ENCODE measurements around the gene SSTR3. TPM values are rescaled to one million over a fixed set of nuclear protein-coding genes. Genes with fewer than 3 reads are reported as not detected.

Gene SSTR3
- total RNA-seq, 4 donors from 2014 or later, result 0.16 to 0.41 TPM; not detected in 2

DNA sequence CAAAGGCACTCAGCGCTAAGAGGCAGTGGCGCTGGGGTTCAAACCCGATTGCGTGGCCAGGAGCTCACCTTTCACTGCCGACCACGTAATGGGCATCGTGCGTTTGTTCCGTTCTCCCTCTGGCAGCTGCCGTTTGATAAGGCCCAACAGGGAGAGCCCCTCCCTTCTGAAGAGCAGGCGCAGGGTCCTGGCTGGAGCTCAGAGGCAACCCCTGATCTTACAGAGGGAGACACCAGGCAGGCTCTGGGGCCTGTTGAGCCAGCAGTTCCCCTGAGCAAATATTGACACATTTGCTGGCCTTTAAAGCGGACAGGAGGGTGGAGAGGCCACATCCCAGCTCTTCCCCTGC, 12.5 kb downstream of the SSTR3 start:
- WGBS, 2 donors (ENCODE audit: low coverage in 1 of 2), result 21% methylated on average over 12 of the region's 12 CpGs; no CpG with 5 or more reads in 1 of the 2 donors
- H3K4me3 ChIP-seq, result peak overlapping the region in 3 of 4 donors; percentile 20 to 66 (median 47)
- no peaks in the 10 kb centered on the region for H3K27me3 ChIP-seq
- intact Hi-C loops (cut with DNase I; ENCODE audit: low total_unique reads) (loop anchor here (10.0 kb wide), 1 partner anchor 435 kb away; no protein-coding TSS in a partner anchor), in situ Hi-C loops (cut with MboI; ENCODE audit: low pct_ligation_motif_present in 1 of 4, low pct_unique_long_range_greater_than_20kb in 1 of 4, low sequenced_read_pairs in 3 of 4) (loop anchor here in 2 of 4 donors (10.0 to 25.0 kb wide), 2 partner anchors 125 to 412 kb away; partner anchors contain the start of gene IFT27 (in 1 of the 2))
- no peaks in the 10 kb centered on the region for H3K36me3 ChIP-seq
- peaks cover 21 to 34% (median 31%) of the 10 kb centered on the region in 4 donors for H3K4me1 ChIP-seq
- no peak for DNase-seq
- H3K9me3 ChIP-seq, result no peaks in the 10 kb centered on the region
- H3K27ac ChIP-seq, result peak overlapping the region; percentile 94 to 100 (median 96)
- TF ChIP-seq POLR2AphosphoS5 (IDR thresholded peaks at IDR 0.05), result no peak
- TF ChIP-seq, protein P1, sequence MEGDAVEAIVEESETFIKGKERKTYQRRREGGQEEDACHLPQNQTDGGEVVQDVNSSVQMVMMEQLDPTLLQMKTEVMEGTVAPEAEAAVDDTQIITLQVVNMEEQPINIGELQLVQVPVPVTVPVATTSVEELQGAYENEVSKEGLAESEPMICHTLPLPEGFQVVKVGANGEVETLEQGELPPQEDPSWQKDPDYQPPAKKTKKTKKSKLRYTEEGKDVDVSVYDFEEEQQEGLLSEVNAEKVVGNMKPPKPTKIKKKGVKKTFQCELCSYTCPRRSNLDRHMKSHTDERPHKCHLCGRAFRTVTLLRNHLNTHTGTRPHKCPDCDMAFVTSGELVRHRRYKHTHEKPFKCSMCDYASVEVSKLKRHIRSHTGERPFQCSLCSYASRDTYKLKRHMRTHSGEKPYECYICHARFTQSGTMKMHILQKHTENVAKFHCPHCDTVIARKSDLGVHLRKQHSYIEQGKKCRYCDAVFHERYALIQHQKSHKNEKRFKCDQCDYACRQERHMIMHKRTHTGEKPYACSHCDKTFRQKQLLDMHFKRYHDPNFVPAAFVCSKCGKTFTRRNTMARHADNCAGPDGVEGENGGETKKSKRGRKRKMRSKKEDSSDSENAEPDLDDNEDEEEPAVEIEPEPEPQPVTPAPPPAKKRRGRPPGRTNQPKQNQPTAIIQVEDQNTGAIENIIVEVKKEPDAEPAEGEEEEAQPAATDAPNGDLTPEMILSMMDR (IDR thresholded peaks at IDR 0.05), result no peak
- no peak for TF ChIP-seq POLR2A (IDR thresholded peaks at IDR 0.05)
- no peak for TF ChIP-seq EP300 (IDR thresholded peaks at IDR 0.05; ENCODE audit: low read depth)

DNA sequence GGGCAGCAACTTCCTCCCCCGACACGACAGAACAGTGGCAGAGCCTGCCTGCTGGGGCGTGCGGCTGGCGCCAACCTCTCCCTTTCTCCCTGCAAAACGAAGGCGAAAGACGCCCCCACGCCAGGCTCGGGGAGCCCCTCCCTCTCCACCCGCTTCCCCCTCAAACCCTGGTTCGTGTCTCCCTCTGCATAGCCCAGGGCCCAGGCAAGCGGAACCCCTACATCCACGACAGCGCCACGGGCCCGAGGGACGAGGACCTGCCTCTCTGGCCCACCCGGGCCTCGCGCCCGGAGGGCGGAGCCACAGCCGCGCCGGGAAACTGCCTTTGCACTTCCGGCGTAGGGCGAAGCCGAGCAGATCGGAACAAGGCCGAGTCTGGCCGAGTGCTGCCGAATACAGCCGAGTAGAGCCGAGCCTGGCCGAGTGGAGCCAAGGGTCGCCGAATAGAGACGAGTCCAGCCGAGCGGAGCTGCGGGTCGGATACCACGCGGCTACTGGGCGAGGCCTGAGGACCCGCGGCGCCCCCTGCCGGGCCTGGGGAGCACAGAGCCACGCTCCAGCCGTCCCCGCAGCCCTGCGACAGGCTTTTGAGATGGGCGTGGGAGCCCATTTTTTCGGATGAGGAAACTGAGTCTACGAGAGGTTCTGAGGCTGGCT, 13.0 kb downstream of the SSTR3 start:
- H3K27me3 ChIP-seq, result no peaks in the 10 kb centered on the region
- TF ChIP-seq, protein P1 (IDR thresholded peaks at IDR 0.05), result peak; percentile 77 to 97 (median 93)
- peak; percentile 99 for TF ChIP-seq POLR2A (IDR thresholded peaks at IDR 0.05)
- TF ChIP-seq EP300 (IDR thresholded peaks at IDR 0.05; ENCODE audit: low read depth), result no peak
- peak; percentile 99 to 100 (median 99) for TF ChIP-seq POLR2AphosphoS5 (IDR thresholded peaks at IDR 0.05)
- peak overlapping the region; percentile 94 to 100 (median 96) for H3K27ac ChIP-seq
- intact Hi-C loops (cut with DNase I; ENCODE audit: low total_unique reads), result no loop called here
- H3K9me3 ChIP-seq, result no peaks in the 10 kb centered on the region
- in situ Hi-C loops (cut with MboI; ENCODE audit: low pct_ligation_motif_present in 1 of 4, low pct_unique_long_range_greater_than_20kb in 1 of 4, low sequenced_read_pairs in 3 of 4), result no loop called here
- H3K36me3 ChIP-seq, result no peaks in the 10 kb centered on the region
- H3K4me1 ChIP-seq, result peaks cover 21 to 34% (median 32%) of the 10 kb centered on the region in 4 donors
- peak overlapping the region; percentile 47 to 83 (median 62) for H3K4me3 ChIP-seq
- 0% methylated on average over 54 of the region's 58 CpGs; no CpG with 5 or more reads in 1 of the 2 donors for WGBS, 2 donors (ENCODE audit: low coverage in 1 of 2)
- peak; percentile 100 for DNase-seq

DNA sequence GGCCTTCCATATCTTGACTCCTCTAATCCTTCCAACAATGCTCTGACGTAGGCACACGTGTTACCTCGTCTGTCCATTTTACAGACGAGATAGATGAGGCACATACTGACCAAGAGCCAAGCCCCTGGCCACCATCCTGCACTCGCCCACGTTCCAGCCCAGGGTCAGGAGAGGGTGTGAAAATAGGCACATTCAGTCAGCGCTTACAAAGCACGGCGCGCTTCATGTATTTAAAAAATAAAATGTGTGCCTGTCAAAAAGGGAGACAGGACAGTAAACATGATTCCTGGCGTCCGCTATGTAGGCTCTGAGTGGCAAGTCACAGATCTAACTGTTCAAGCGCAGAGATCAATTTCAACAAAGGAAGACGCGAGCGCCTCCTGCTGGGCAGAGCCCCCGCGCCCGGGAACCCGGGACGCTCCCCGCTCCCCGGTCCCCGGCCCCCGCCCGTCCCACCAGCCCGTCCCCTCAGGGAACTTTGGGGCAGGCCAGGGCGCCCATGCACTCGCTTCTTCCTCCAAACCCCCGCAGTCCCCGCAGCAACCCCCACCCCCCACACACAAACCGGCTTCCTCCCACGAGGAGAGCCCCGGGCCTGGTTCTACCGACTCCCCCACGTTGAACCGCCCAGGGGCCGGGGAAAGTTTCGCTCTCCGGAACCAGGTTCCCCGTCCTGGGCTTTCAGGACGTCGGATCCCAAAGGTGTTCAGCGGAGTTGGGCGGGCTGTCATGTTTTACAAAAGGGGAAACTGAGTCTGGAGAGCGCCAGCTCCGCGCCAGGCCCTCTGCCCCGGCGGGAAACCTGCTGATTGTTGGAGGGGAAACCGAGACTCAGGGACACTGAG, 13.8 kb downstream of the SSTR3 start:
- H3K9me3 ChIP-seq, result no peaks in the 10 kb centered on the region
- intact Hi-C loops (cut with DNase I; ENCODE audit: low total_unique reads) (loop anchor here (1.0 kb wide), 1 partner anchor 32 kb away; no protein-coding TSS in a partner anchor), in situ Hi-C loops (cut with MboI; ENCODE audit: low pct_ligation_motif_present in 1 of 4, low pct_unique_long_range_greater_than_20kb in 1 of 4, low sequenced_read_pairs in 3 of 4) (no loop called here)
- peak overlapping the region; percentile 47 to 83 (median 62) for H3K4me3 ChIP-seq
- peaks cover 21 to 40% (median 37%) of the 10 kb centered on the region in 4 donors for H3K4me1 ChIP-seq
- no peaks in the 10 kb centered on the region for H3K36me3 ChIP-seq
- WGBS, 2 donors (ENCODE audit: low coverage in 1 of 2), result 1% methylated on average over 48 of the region's 51 CpGs; no CpG with 5 or more reads in 1 of the 2 donors
- no peaks in the 10 kb centered on the region for H3K27me3 ChIP-seq
- TF ChIP-seq, protein P1 (IDR thresholded peaks at IDR 0.05), result peak; percentile 77 to 94 (median 90)
- TF ChIP-seq POLR2AphosphoS5 (IDR thresholded peaks at IDR 0.05), result peak in 1 of 3 donors; percentile 37
- no peak for TF ChIP-seq EP300 (IDR thresholded peaks at IDR 0.05; ENCODE audit: low read depth)
- peak overlapping the region; percentile 94 to 100 (median 96) for H3K27ac ChIP-seq
- peak; percentile 94 for DNase-seq

All from transverse colon (tissue), 4 donors.